ENCODE results near the gene FOXP4.

The FOXP4 gene

DNA sequence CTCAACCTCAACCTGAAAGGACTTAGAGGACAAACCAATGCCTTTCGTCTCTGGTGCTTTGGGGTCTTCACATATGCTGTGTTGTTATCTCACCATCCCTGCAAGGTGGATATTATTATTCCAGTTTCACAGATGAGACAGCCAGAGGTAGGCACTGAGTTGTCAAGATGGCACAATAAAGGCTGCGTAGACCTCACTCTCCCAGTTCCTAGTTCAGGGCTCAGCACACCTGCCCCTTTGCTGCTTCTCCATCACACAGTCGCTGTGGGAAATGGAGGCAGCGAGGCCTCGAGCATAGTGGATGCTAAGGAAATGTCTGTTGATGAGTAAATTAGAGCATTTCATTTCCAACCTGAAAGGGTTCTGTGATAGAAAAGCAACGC, 22.0 kb downstream of the FOXP4 start:
- DNase-seq: no peak

- no peak for DNase-seq
These were observed 22.6 kb downstream of the FOXP4 start for GRCh38 chr6:41568585-41569384.

DNA sequence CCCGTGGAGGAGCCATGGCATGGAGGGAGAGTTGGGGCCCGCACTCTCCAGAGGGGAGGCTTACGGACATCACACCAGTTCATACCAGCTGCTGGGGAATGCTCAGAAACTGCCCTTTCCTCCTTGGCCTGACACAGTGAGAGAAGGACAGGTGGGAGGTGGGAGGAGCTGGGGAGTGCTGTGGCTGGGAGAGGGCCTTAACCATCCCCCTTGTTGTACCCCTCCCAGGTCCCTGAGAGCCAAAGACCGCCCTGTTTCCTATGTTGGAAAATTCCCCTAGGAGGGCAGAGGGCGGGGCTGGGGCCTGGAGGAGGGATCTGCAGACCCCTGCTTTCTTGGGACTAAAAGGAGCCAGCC, 24.1 kb downstream of the FOXP4 start:
- DNase-seq: no peak

DNA sequence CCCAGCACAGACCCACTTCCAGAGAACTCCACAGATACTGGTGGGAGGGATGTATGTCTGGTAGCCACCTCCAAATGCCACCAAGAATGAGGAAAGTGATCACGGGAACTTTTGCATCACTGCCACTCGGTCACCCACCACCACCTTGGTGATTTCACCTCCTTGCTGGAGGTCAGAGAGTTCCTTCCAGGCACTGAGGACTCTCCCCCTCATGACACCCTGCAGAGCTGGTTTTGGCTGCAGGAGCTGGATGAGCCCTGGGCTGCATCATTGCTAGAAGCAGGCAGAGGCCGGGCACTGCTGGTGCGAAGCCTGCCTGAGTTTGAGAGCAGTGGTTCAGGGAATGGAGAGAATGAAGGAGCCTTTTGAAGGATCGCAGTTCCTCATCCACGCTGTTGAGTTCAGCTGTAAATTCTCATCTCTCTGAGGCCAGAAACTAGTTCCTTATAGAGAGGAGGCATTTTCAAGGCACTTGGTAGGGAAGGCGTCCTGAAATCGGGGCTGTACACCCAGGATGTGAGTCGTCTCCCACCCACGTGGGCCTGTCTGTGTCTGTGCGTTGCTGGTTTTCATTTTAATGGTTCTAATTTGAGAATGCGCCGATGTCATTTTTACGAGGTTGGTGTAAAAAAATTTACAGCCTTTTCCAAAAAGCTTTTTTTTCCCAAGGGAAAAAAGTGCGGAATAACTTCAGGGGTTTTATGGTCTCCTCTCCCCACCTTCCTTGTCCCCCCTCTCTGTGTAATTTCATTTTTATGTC, 25.0 kb downstream of the FOXP4 start:
- peak; percentile 39 for DNase-seq

DNA sequence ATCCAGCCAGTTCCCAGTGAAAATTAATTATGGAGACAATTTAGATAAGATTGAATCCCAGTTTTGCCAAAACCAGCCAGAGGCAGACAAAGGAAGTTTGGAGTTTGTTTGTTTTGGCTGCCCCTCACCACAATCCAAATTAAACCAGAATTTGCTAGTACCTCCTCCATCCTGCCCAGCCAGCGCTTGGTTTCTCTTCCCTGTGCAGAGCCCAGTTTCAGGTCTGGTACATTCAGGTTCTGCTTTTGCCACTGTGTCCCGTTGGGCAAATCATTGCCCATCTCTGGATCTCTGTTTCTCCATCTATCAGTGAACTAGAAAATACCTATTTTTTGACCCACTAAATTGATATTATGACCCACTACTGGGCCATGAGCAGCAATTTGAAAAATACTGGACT, 26.4 kb downstream of the FOXP4 start:
- DNase-seq: peak; percentile 35

- DNase-seq: no peak
These were observed 27.1 kb downstream of the FOXP4 start for GRCh38 chr6:41573276-41573675.

DNA sequence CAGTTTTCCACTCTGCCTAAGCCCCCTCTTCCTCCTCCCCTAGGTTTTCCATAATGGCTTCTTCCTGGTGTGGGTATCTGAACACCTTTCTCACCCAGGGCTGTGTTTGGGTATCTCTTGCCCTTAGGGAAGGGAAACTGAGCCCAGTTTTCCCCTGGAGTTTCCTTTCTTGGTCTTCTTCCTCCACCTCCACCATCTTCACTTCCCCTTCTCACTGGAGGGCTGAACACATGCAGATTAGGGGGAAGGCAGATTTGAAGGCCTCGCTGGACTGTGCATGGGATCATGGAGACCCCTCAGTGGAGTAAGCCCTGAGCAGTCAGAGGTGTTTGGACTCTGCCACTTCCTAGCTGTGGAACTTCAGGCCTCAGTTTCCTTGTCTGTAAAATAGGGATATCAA, 27.8 kb downstream of the FOXP4 start:
- peak; percentile 15 for DNase-seq

GRCh38 chr6:41575598-41575997, 29.4 kb downstream of the FOXP4 start:
- DNase-seq: no peak

GRCh38 chr6:41576667-41577066, 30.5 kb downstream of the FOXP4 start:
- no peak for DNase-seq

DNA sequence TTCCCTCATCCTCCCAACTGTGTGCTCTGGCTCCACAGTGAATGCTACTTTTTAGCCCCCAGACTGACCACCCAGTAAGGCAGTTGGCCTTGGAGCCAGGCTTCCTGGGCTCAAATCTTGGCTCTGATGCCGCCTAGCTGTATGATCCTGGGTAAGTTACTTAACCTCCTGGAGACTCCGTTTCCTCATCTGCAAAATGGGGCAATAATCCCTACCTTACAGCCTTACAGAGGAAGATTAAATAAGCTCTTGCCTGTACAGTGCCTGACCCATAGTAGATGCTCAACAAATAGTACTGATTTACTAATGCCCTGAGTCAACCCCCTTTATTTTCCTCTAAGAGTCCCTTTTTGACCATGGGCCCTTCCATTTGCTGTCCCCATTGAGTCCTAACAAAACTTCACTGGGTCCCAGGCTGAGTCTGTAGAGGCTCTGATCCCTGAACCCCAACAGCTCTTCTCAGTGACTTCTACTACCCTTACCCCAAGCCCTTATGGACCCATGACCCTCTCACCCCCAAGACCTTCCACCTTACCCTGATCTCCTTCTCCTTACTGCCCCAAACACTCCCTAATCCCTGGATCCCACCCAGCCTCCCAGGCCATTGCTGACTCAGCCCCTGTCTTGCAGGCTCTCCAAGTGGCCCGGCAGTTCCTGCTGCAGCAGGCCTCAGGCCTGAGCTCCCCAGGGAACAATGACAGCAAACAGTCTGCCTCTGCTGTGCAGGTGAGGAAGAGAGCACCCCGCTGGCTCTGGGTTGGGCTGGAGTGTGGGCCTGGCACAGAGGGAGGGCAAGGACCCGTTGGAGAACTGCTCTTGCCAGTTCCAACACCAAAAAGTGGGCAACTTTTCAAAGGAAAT, 31.4 kb downstream of the FOXP4 start:
- no peak for DNase-seq

GRCh38 chr6:41578217-41579087, 32.3 kb downstream of the FOXP4 start:
- peak; percentile 45 for DNase-seq

DNA sequence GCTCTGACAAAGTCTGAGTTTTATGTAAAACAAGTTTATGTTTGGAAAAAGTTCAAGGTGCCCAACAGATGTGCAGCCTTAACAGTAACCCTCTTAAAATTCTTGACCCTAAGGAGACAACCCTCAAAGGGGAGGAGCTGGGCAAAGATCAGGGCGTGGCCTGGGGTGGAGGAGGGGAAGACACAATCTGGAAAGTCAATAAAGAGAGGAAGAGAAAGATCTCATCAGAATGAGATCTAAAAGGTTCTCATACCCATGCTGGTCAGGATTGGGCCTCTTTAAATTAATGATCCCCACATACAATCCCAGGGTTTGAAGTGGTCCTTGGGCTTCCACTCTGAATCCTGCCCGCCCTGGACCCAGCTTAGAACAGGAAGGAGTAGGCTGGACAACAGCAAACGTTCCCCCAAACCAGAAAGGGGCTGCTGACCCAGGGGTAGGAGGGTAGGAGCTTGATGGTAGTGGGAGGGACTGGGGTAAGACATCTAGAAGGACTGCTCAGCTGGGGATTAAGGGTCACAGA, 33.0 kb downstream of the FOXP4 start:
- peak; percentile 38 for DNase-seq

GRCh38 chr6:41580690-41581089, 34.5 kb downstream of the FOXP4 start:
- DNase-seq: no peak

DNA sequence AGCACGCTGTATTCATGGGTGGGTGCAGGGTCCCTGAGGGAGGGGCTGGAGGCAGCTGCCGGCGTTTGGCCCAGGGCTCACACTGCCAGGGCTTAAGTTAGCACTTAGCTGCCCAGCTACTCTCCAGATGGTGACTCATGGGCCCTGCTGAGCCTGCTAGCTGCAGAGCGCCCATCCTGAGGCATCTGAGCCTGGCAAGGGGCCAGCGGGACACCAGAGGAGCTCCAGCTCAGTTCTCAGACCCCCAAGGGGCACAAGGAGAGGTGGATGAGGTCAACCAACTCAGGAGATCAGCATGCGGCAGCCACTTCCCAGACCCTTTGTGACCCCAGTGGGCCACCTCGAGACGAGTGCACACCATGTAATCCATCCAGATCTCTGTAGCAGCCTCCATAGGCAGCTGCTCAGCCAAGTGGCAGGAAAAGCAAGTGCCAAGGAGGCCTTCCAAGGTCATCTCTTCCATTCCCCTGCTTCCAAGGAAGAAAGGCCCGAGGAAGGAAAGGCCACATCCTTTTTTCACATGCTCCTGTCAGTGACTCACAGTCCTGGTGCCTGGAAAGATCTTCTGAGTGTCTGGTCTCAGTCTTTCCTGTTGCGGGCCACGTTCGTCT, 35.3 kb downstream of the FOXP4 start:
- DNase-seq: peak; percentile 48

GRCh38 chr6:41582540-41582939, 36.4 kb downstream of the FOXP4 start:
- DNase-seq: no peak

DNA sequence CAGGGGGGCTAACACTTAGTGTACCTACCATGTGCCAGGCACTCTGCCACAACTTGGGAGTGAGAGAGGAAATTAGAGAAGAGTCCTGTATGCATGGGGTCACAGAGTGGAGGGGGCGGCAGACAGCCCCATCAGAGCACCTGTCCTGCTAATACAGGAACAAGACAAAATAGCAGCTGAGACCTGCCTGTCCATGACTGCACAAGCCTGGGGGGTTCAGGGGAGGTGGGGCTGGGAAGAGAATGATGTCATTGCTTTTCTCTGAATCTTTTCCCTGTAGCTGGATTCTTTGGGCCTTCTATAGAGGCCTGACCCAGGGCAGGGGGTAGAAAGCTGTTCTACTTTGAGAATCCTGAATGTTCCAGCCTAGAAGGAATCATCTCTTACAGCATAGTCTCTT, 37.4 kb downstream of the FOXP4 start:
- no peak for DNase-seq

DNA sequence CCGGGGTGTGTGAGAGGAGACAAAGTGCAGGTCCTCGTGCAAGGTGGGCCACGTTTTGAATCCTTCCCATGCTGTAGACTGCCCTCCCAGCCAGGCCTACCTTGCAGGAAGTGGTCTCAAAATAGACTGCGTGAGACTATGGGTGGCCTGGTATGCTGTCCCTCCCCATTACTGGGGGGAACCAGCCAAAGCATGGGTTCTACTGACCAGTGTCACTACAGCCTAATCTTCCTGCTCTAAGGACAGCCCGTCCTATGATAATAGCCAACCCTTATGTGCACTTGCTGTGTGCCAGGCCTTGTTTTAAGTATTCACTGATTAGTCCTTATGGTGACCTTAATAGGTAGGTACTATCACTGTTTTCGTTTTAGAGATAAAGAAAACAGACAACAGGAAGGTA, 38.0 kb downstream of the FOXP4 start:
- no peak for DNase-seq

- no peak for DNase-seq
These were observed 38.6 kb downstream of the FOXP4 start for GRCh38 chr6:41584668-41585205.

DNA sequence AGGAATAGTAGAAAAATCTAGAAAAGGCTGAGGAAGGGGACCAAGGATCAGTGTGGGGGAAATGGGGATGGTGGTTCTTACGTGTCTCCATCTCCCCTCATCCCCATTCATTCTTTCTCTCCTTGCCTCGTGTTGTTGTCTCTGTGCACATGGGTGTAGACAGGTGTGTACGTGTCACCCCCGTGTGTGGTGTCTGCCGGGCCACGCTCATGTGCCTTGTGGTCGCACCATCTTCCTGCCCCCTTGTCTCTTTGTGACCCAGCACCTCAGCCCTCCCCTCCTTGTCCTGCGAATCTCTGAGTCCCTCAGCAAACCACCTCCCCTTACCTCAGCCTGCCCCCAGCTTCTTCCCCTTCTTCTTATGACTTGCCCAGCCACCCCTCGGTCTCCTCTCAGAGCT, 39.4 kb downstream of the FOXP4 start:
- no peak for DNase-seq

DNA sequence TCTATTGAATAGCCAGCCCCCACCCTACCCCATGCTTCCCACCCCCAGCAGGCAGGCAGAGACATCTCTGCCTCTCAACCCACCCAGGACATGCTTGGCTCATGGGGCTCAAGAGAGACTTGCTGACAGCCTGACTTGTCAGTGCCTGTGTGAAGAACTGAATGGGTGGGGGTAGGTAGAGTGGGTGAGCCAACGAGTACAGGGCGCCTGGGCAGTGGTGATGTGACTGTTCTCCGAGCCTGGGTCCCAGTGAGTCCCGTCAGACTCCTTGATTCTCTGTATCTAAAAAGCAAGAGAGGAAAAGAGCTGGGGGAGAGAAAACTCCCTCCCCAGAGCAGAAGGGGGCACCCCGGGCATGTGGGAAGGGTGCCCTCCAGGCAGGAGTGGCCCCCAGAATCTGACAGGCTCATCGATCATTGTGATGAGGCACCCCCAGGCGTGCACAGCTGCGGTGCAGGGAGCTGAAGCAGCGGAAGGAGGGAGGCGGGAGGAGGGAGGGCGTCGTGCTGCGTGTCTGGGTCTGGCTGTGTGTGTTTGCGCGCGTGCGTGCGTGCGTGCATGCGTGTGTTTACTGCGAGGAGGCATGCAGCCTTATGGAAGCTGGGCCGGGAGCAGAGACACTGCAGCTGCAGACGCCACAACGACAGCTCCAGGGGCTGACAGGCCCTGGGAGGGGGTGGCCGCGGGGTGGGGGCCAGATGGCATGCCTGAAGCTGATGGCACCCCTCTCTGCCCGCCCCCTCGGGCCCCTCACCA, 40.2 kb downstream of the FOXP4 start:
- DNase-seq: no peak
